ENCODE results near the gene MMP1. TPM values are rescaled to one million over a fixed set of nuclear protein-coding genes. Genes with fewer than 3 reads are reported as not detected.

The MMP1 gene
- total RNA-seq, 2 donors from 2014 or later = 0.16 TPM; not detected in 1

Other genes with a start within 250 kb of the MMP1 start
- gene MMP20, start 172.8 kb downstream of the MMP1 start, total RNA-seq = not detected
- not detected for gene MMP27, start 92.4 kb downstream of the MMP1 start, total RNA-seq
- under 1 TPM; 0.35 to 0.41 TPM for gene MMP8, start 73.2 kb downstream of the MMP1 start, total RNA-seq
- not detected for gene MMP10, start 17.5 kb downstream of the MMP1 start, total RNA-seq
- gene MMP3, start 45.4 kb upstream of the MMP1 start, total RNA-seq = not detected
- gene MMP12, start 76.8 kb upstream of the MMP1 start, total RNA-seq = not detected
- gene MMP13, start 157.6 kb upstream of the MMP1 start, total RNA-seq = not detected

Data from right atrium auricular region (tissue), 2 donors.